GDM1 (cell line): ENCODE data around the gene RASD2.
"Not testable (repeated sequence)": the region's sequence is repeated elsewhere in the genome, so short reads cannot be mapped to it uniquely, and the experiment has no call there.

Experiments
- DNase-seq: peaks from one replicate; lab custom pipeline; 2025; lab: John Stamatoyannopoulos, UW

The RASD2 gene

GRCh38 chr22:35540595-35541253 lies at the start of gene RASD2:
TSS of gene RASD2 (plus strand) at chr22:35540831. CDS start at chr22:35546810, 5,979 bp downstream.
- no peak for DNase-seq

GRCh38 chr22:35491061-35491907 lies 49.3 kb upstream of the RASD2 start:
- not testable (repeated sequence) for DNase-seq

GRCh38 chr22:35491908-35492380 lies 48.7 kb upstream of the RASD2 start:
- no peak for DNase-seq

- DNase-seq = no peak
Observed at GRCh38 chr22:35493074-35493473, 47.6 kb upstream of the RASD2 start.

GRCh38 chr22:35495711-35496110 lies 44.9 kb upstream of the RASD2 start:
- not testable (repeated sequence) for DNase-seq

GRCh38 chr22:35496768-35497312 lies 43.8 kb upstream of the RASD2 start:
- no peak for DNase-seq

GRCh38 chr22:35498026-35498800 lies 42.4 kb upstream of the RASD2 start:
- DNase-seq = no peak

- no peak for DNase-seq
Observed at GRCh38 chr22:35502836-35503235, 37.8 kb upstream of the RASD2 start.

GRCh38 chr22:35505399-35506258 lies 35.0 kb upstream of the RASD2 start:
- no peak for DNase-seq

GRCh38 chr22:35506259-35506570 lies 34.4 kb upstream of the RASD2 start:
- DNase-seq = no peak

GRCh38 chr22:35507851-35508250 lies 32.8 kb upstream of the RASD2 start:
- not testable (repeated sequence) for DNase-seq

GRCh38 chr22:35509451-35509850 lies 31.2 kb upstream of the RASD2 start:
- DNase-seq = no peak

GRCh38 chr22:35509960-35510359 lies 30.7 kb upstream of the RASD2 start:
- DNase-seq = no peak

- no peak for DNase-seq
Observed at GRCh38 chr22:35510481-35510934, 30.1 kb upstream of the RASD2 start.

GRCh38 chr22:35510951-35511350 lies 29.7 kb upstream of the RASD2 start:
- DNase-seq = no peak

- no peak for DNase-seq
Observed at GRCh38 chr22:35514366-35514765, 26.3 kb upstream of the RASD2 start.

GRCh38 chr22:35515952-35516351 lies 24.7 kb upstream of the RASD2 start:
- DNase-seq = not testable (repeated sequence)

- DNase-seq = no peak
Observed at GRCh38 chr22:35516723-35517122, 23.9 kb upstream of the RASD2 start.

GRCh38 chr22:35517207-35517606 lies 23.4 kb upstream of the RASD2 start:
- no peak for DNase-seq

GRCh38 chr22:35517769-35518530 lies 22.7 kb upstream of the RASD2 start:
- no peak for DNase-seq
